Natural killer cell (primary cell): ENCODE results near the gene ANO10. TPM values are rescaled to one million over a fixed set of nuclear protein-coding genes. Genes with fewer than 3 reads are reported as not detected.
"Not testable (repeated sequence)": the region's sequence is repeated elsewhere in the genome, so short reads cannot be mapped to it uniquely, and the experiment has no call there.

Experiments
- ATAC-seq, 3 donors: fragments of 150-1000 bp in 2 of 3; fragments of 200-7000 bp in 1 of 3; cut with Tn5 transposase; 1 replicate in 1 of 3; 2 replicates in 2 of 3; pipeline ENCODE4 v1.10.0; 2021; ENCODE audit warnings: mild to moderate bottlenecking in 2 of 3, moderate library complexity in 2 of 3
- DNase-seq, 2 donors: peaks; one replicate each; pipeline versions ENCODE4 v3.0.0 to v3.0.0-alpha.2; 2013 to 2021; ENCODE audit warnings: mixed read lengths in 1 of 2
- H3K27ac ChIP-seq: one replicate; pipeline ENCODE4 v1.5.1; 2013; ENCODE audit warnings: mild to moderate bottlenecking, low read length
- H3K27me3 ChIP-seq: one replicate; pipeline ENCODE4 v1.6.1; 2013; ENCODE audit warnings: low read length; ENCODE audit not compliant: control insufficient read depth, insufficient read depth
- H3K36me3 ChIP-seq: one replicate; pipeline ENCODE4 v1.6.1; 2013; ENCODE audit warnings: low read length; ENCODE audit not compliant: control insufficient read depth, insufficient read depth
- H3K4me1 ChIP-seq: one replicate; pipeline ENCODE4 v1.6.1; 2013; ENCODE audit warnings: low read length; ENCODE audit not compliant: control insufficient read depth, insufficient read depth
- H3K4me3 ChIP-seq: one replicate; pipeline ENCODE4 v1.5.1; 2013; ENCODE audit warnings: low read length
- H3K9me3 ChIP-seq: one replicate; pipeline ENCODE4 v1.6.1; 2013; ENCODE audit warnings: low read length; ENCODE audit not compliant: control insufficient read depth, insufficient read depth
- H3K27ac Mint-ChIP-seq, 2 donors: one replicate each; pipeline ENCODE4 v1.8.0; 2022; ENCODE audit warnings: mild to moderate bottlenecking in 2 of 2, mixed read lengths in 2 of 2, moderate library complexity in 1 of 2
- H3K27me3 Mint-ChIP-seq, 2 donors: one replicate each; pipeline ENCODE4 v1.8.0; 2022; ENCODE audit warnings: low read depth in 2 of 2, mixed read lengths in 2 of 2
- H3K36me3 Mint-ChIP-seq: one replicate; pipeline ENCODE4 v1.8.0; 2022; ENCODE audit warnings: mixed read lengths
- H3K4me1 Mint-ChIP-seq, 2 donors: one replicate each; pipeline ENCODE4 v1.8.0; 2022; ENCODE audit warnings: mixed read lengths in 2 of 2
- H3K4me3 Mint-ChIP-seq: one replicate; pipeline ENCODE4 v1.8.0; 2022; ENCODE audit warnings: mild to moderate bottlenecking, moderate library complexity, mixed read lengths
- H3K9me3 Mint-ChIP-seq, 2 donors: one replicate each; pipeline ENCODE4 v1.8.0; 2022; ENCODE audit warnings: mixed read lengths in 2 of 2
- CTCF ChIP-seq: fragments of 200-600 bp; IDR thresholded peaks from one replicate; pipeline ENCODE4 v1.8.0; 2022; ENCODE audit warnings: antibody characterized with exemption
- WGBS: methylation state at CpG from one replicate; pipeline ENCODE4 v1.1.7; 2013; ENCODE audit warnings: missing lambda C conversion rate; ENCODE audit not compliant: insufficient coverage; 5-methylcytosine and 5-hydroxymethylcytosine counted together
- intact Hi-C: fragments of 100-400 bp; cut with micrococcal nuclease; formaldehyde crosslinking; loops from one replicate; pipeline ENCODE4 v1.14.2; 2022
- total RNA-seq, 4 donors: library from RNA; stranded (reverse); fragments of 120-200 nt in 1 of 4; gene quantifications; one replicate each; pipeline versions ENCODE4 v1.2.3 to v1.2.4, GENCODE V29; 2013 to 2022

ANO10 gene
- 10 to 100 TPM in 2 of 3 donors, 1 to 10 TPM in 1; 8.9 to 11.2 (median 10.9) TPM for total RNA-seq
- total RNA-seq (2013), result 11.3 TPM

- Mint-ChIP-seq H3K36me3 (no peaks in the 10 kb centered on the region), H3K9me3 (no peaks in the 10 kb centered on the region), H3K27ac (peak within 1 kb of the TSS; percentile 77 to 85), H3K27me3 (peaks cover 0 to 5% of the 10 kb centered on the region in 2 donors), H3K4me3 (peak within 1 kb of the TSS; percentile 95), H3K4me1 (peaks cover 16 to 19% of the 10 kb centered on the region in 2 donors)
- Histone ChIP-seq H3K36me3 (no peaks in the 10 kb centered on the region), H3K9me3 (no peaks in the 10 kb centered on the region), H3K4me3 (peak within 1 kb of the TSS; percentile 66), H3K27ac (peak within 1 kb of the TSS; percentile 39), H3K27me3 (no peaks in the 10 kb centered on the region), H3K4me1 (peaks cover 14% of the 10 kb centered on the region)
- WGBS, result under 1% methylated on average over 80 of the region's 80 CpGs
- DNase-seq (peak; percentile 95 to 96), ATAC-seq (peak; percentile 92 to 97 (median 94))
- TF ChIP-seq CTCF, result no peak
- intact Hi-C loops, result loop anchor here (1.0 kb wide), 1 partner anchor 68 kb away; the partner anchor contains the start of gene ABHD5
These were observed at the start of gene ANO10 for GRCh38 chr3:43621656-43622432. Gene ANO10 (minus strand): TSS chr3:43622011. CDS start chr3:43605852, 16,159 bp downstream.

- no peaks in the 10 kb centered on the region for H3K9me3 Mint-ChIP-seq
- no peak overlapping the region for H3K4me3 ChIP-seq
- intact Hi-C loops, result no loop called here
- TF ChIP-seq CTCF, result no peak
- no peaks in the 10 kb centered on the region for H3K36me3 Mint-ChIP-seq
- H3K9me3 ChIP-seq, result no peaks in the 10 kb centered on the region
- ATAC-seq (no peak), DNase-seq (no peak)
- no peaks in the 10 kb centered on the region for H3K4me1 ChIP-seq
- 100% methylated on average over 5 of the region's 5 CpGs for WGBS
- peaks cover 2% of the 10 kb centered on the region for H3K27me3 ChIP-seq
- H3K4me1 Mint-ChIP-seq, result no peaks in the 10 kb centered on the region
- peaks cover 12 to 14% of the 10 kb centered on the region in 2 donors for H3K27me3 Mint-ChIP-seq
- H3K27ac Mint-ChIP-seq, result no peak overlapping the region
- no peak overlapping the region for H3K27ac ChIP-seq
- no peak overlapping the region for H3K4me3 Mint-ChIP-seq
- H3K36me3 ChIP-seq, result no peaks in the 10 kb centered on the region
These were observed 49.1 kb upstream of the ANO10 start for GRCh38 chr3:43670635-43671522.

- H3K27me3 ChIP-seq, H3K9me3 ChIP-seq, DNase-seq, H3K27ac ChIP-seq, ATAC-seq, H3K4me1 ChIP-seq, intact Hi-C loops, H3K4me3 ChIP-seq, H3K36me3 Mint-ChIP-seq, H3K27ac Mint-ChIP-seq, H3K4me1 Mint-ChIP-seq, H3K4me3 Mint-ChIP-seq, H3K9me3 Mint-ChIP-seq, H3K36me3 ChIP-seq: not testable (repeated sequence)
- 100% methylated on average over 1 of the region's 3 CpGs for WGBS
- H3K27me3 Mint-ChIP-seq, result peaks cover 24 to 27% of the 10 kb centered on the region in 2 donors
These were observed 43.2 kb upstream of the ANO10 start for GRCh38 chr3:43665011-43665410.

GRCh38 chr3:43661376-43661775 lies 39.6 kb upstream of the ANO10 start:
- ATAC-seq, H3K4me1 Mint-ChIP-seq, DNase-seq, H3K4me3 Mint-ChIP-seq, H3K36me3 ChIP-seq, H3K9me3 Mint-ChIP-seq, H3K36me3 Mint-ChIP-seq, H3K4me1 ChIP-seq, H3K27ac Mint-ChIP-seq, H3K27ac ChIP-seq, H3K27me3 ChIP-seq, H3K9me3 ChIP-seq, intact Hi-C loops, H3K4me3 ChIP-seq: not testable (repeated sequence)
- WGBS, result 100% methylated on average over 1 of the region's 1 CpG
- H3K27me3 Mint-ChIP-seq, result peaks cover 12 to 13% of the 10 kb centered on the region in 2 donors
